ENCODE measurements around the gene UNCX. TPM values are rescaled to one million over a fixed set of nuclear protein-coding genes. Genes with fewer than 3 reads are reported as not detected.
"Not testable (repeated sequence)": the region's sequence is repeated elsewhere in the genome, so short reads cannot be mapped to it uniquely, and the experiment has no call there.

The UNCX gene
- total and polyA plus RNA-seq, 2 experiments from 2014 or later = not detected

GRCh38 chr7:1209097-1209496 is 23.6 kb upstream of the UNCX start:
- no peaks in the 10 kb centered on the region for H3K36me3 ChIP-seq (replicated peaks; ENCODE audit: insufficient read depth, low read depth)
- H2AFZ ChIP-seq = no peak overlapping the region
- DNase-seq (ENCODE audit: low spot score) = no peak
- TF ChIP-seq CTCF (IDR thresholded peaks at IDR 0.05; ENCODE audit: poor library complexity) (no peak), EZH2 (IDR thresholded peaks at IDR 0.05; ENCODE audit: borderline replicate concordance) (no peak), EZH2phosphoT487 (IDR thresholded peaks at IDR 0.05; ENCODE audit: low read depth, severe bottlenecking, unreplicated experiment) (no peak)
- H3K4me2 ChIP-seq = no peak overlapping the region
- peaks cover 17% of the 10 kb centered on the region for H3K27me3 ChIP-seq
- H3K9me2 ChIP-seq (replicated peaks; ENCODE audit: insufficient read depth) = no peaks in the 10 kb centered on the region
- H3K27ac ChIP-seq = no peak overlapping the region
- H3K79me2 ChIP-seq = no peaks in the 10 kb centered on the region
- no peak overlapping the region for H3K4me3 ChIP-seq
- WGBS (ENCODE audit: low lambda C conversion rate, missing lambda C conversion rate) = 78% methylated on average over 14 of the region's 14 CpGs
- H4K20me1 ChIP-seq (ENCODE audit: insufficient read depth, poor library complexity, severe bottlenecking) = no peaks in the 10 kb centered on the region
- no peaks in the 10 kb centered on the region for H3K4me1 ChIP-seq (ENCODE audit: insufficient read depth)
- H3K9me3 ChIP-seq (ENCODE audit: low read depth) = no peaks in the 10 kb centered on the region

- no peaks in the 10 kb centered on the region for H3K79me2 ChIP-seq
- no peak for TF ChIP-seq EZH2phosphoT487 (IDR thresholded peaks at IDR 0.05; ENCODE audit: low read depth, severe bottlenecking, unreplicated experiment)
- no peak for TF ChIP-seq EZH2 (IDR thresholded peaks at IDR 0.05; ENCODE audit: borderline replicate concordance)
- H3K27ac ChIP-seq = no peak overlapping the region
- DNase-seq (ENCODE audit: low spot score) = no peak
- H3K4me3 ChIP-seq = no peak overlapping the region
- H3K27me3 ChIP-seq = peaks cover 23% of the 10 kb centered on the region
- no peaks in the 10 kb centered on the region for H3K9me3 ChIP-seq (ENCODE audit: low read depth)
- H3K9me2 ChIP-seq (replicated peaks; ENCODE audit: insufficient read depth) = no peaks in the 10 kb centered on the region
- no peaks in the 10 kb centered on the region for H4K20me1 ChIP-seq (ENCODE audit: insufficient read depth, poor library complexity, severe bottlenecking)
- no peaks in the 10 kb centered on the region for H3K36me3 ChIP-seq (replicated peaks; ENCODE audit: insufficient read depth, low read depth)
- H3K4me2 ChIP-seq = peak overlapping the region; percentile 9
- 57% methylated on average over 18 of the region's 18 CpGs for WGBS (ENCODE audit: low lambda C conversion rate, missing lambda C conversion rate)
- no peak overlapping the region for H2AFZ ChIP-seq
- H3K4me1 ChIP-seq (ENCODE audit: insufficient read depth) = no peaks in the 10 kb centered on the region
Measured at GRCh38 chr7:1210321-1210978, 22.2 kb upstream of the UNCX start.

- 65% methylated on average over 35 of the region's 35 CpGs for WGBS (ENCODE audit: low lambda C conversion rate, missing lambda C conversion rate)
- peak overlapping the region; percentile 9 for H3K4me2 ChIP-seq
- H3K36me3 ChIP-seq (replicated peaks; ENCODE audit: insufficient read depth, low read depth) = no peaks in the 10 kb centered on the region
- H3K9me2 ChIP-seq (replicated peaks; ENCODE audit: insufficient read depth) = no peaks in the 10 kb centered on the region
- no peak overlapping the region for H2AFZ ChIP-seq
- H4K20me1 ChIP-seq (ENCODE audit: insufficient read depth, poor library complexity, severe bottlenecking) = no peaks in the 10 kb centered on the region
- no peak overlapping the region for H3K27ac ChIP-seq
- peaks cover 23% of the 10 kb centered on the region for H3K27me3 ChIP-seq
- no peak overlapping the region for H3K4me3 ChIP-seq
- no peak for DNase-seq (ENCODE audit: low spot score)
- TF ChIP-seq EZH2phosphoT487 (IDR thresholded peaks at IDR 0.05; ENCODE audit: low read depth, severe bottlenecking, unreplicated experiment) = no peak
- no peak for TF ChIP-seq CTCF (IDR thresholded peaks at IDR 0.05; ENCODE audit: poor library complexity)
- no peak for TF ChIP-seq EZH2 (IDR thresholded peaks at IDR 0.05; ENCODE audit: borderline replicate concordance)
- no peaks in the 10 kb centered on the region for H3K79me2 ChIP-seq
- no peaks in the 10 kb centered on the region for H3K4me1 ChIP-seq (ENCODE audit: insufficient read depth)
- no peaks in the 10 kb centered on the region for H3K9me3 ChIP-seq (ENCODE audit: low read depth)
Measured at GRCh38 chr7:1210979-1211608, 21.6 kb upstream of the UNCX start.

GRCh38 chr7:1211611-1212010 is 21.1 kb upstream of the UNCX start:
- H3K36me3 ChIP-seq (replicated peaks; ENCODE audit: insufficient read depth, low read depth) = no peaks in the 10 kb centered on the region
- TF ChIP-seq CTCF (IDR thresholded peaks at IDR 0.05; ENCODE audit: poor library complexity) (no peak), EZH2phosphoT487 (IDR thresholded peaks at IDR 0.05; ENCODE audit: low read depth, severe bottlenecking, unreplicated experiment) (no peak), EZH2 (IDR thresholded peaks at IDR 0.05; ENCODE audit: borderline replicate concordance) (no peak)
- DNase-seq (ENCODE audit: low spot score) = no peak
- no peaks in the 10 kb centered on the region for H4K20me1 ChIP-seq (ENCODE audit: insufficient read depth, poor library complexity, severe bottlenecking)
- no peaks in the 10 kb centered on the region for H3K9me2 ChIP-seq (replicated peaks; ENCODE audit: insufficient read depth)
- H3K79me2 ChIP-seq = no peaks in the 10 kb centered on the region
- no peaks in the 10 kb centered on the region for H3K4me1 ChIP-seq (ENCODE audit: insufficient read depth)
- H3K27me3 ChIP-seq = peaks cover 23% of the 10 kb centered on the region
- H3K4me2 ChIP-seq = no peak overlapping the region
- H3K9me3 ChIP-seq (ENCODE audit: low read depth) = no peaks in the 10 kb centered on the region
- no peak overlapping the region for H3K27ac ChIP-seq
- WGBS (ENCODE audit: low lambda C conversion rate, missing lambda C conversion rate) = 86% methylated on average over 11 of the region's 11 CpGs
- no peak overlapping the region for H2AFZ ChIP-seq
- no peak overlapping the region for H3K4me3 ChIP-seq

GRCh38 chr7:1212025-1212424 is 20.6 kb upstream of the UNCX start:
- H4K20me1 ChIP-seq (ENCODE audit: insufficient read depth, poor library complexity, severe bottlenecking); H3K4me1 ChIP-seq (ENCODE audit: insufficient read depth); DNase-seq (ENCODE audit: low spot score); H2AFZ ChIP-seq; H3K4me2 ChIP-seq; H3K36me3 ChIP-seq (replicated peaks; ENCODE audit: insufficient read depth, low read depth); H3K9me3 ChIP-seq (ENCODE audit: low read depth); H3K79me2 ChIP-seq; H3K4me3 ChIP-seq; H3K9me2 ChIP-seq (replicated peaks; ENCODE audit: insufficient read depth); H3K27ac ChIP-seq: not testable (repeated sequence)
- peaks cover 26% of the 10 kb centered on the region for H3K27me3 ChIP-seq
- WGBS (ENCODE audit: low lambda C conversion rate, missing lambda C conversion rate) = 90% methylated on average over 5 of the region's 5 CpGs

Data from hepatocyte (in vitro differentiated cells).